Uterus (tissue), 2 donors: ENCODE measurements around the gene TMEM51.

Experiments
- POLR2A ChIP-seq, 2 donors: fragments of 450-650 bp; IDR thresholded peaks; one replicate each; pipeline ENCODE4 v1.6.1; 2016; ENCODE audit warnings: antibody characterized with exemption in 2 of 2, mild to moderate bottlenecking in 1 of 2, moderate library complexity in 1 of 2
- TF ChIP-seq, protein P1 (sequence below), 4 experiments: fragments of 200-600 bp in 2 of 4; fragments of 450-650 bp in 2 of 4; sonication (generic) in 2 of 4; IDR thresholded peaks; one replicate each; pipeline ENCODE4 v1.5.1; 2016 to 2019; ENCODE audit warnings: antibody characterized with exemption in 4 of 4, mild to moderate bottlenecking in 2 of 4, moderate library complexity in 1 of 4

DNA sequence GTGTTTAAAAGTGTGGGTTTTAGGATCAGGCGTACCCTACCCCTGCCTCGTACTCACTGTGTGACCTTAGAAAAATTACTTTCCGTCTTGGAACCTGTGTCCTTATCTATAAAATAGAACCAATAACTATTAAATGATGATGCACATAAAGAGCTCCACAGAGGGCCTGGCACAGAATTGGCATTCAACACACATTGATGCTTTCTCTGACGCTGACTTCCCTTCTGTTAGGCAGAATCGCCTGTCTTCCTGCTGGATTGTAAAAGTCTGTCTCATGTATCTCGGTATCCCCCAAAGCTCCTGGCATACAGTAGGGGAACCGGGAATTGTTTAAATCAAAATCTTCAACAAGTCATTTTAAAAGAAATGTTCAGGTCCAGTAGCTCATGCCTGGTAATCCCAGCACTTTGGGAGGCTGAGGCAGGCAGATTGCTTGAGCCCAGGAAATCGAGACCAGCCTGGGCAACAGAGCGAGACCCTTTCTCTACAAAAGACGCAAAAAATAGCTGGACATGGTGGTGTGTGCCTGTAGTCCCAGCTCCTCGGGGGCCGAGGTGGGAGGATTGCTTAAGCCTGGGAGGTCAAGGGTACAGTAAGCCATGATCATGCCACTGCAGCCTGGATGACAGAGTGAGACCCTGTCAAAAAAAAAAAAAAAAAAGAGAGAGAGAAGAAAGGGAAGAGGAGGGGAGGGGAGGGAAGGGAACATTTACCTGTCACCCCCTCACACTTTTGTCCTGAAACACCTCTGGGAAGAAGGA lies 52.2 kb downstream of the TMEM51 start:
- TF ChIP-seq, protein P1, sequence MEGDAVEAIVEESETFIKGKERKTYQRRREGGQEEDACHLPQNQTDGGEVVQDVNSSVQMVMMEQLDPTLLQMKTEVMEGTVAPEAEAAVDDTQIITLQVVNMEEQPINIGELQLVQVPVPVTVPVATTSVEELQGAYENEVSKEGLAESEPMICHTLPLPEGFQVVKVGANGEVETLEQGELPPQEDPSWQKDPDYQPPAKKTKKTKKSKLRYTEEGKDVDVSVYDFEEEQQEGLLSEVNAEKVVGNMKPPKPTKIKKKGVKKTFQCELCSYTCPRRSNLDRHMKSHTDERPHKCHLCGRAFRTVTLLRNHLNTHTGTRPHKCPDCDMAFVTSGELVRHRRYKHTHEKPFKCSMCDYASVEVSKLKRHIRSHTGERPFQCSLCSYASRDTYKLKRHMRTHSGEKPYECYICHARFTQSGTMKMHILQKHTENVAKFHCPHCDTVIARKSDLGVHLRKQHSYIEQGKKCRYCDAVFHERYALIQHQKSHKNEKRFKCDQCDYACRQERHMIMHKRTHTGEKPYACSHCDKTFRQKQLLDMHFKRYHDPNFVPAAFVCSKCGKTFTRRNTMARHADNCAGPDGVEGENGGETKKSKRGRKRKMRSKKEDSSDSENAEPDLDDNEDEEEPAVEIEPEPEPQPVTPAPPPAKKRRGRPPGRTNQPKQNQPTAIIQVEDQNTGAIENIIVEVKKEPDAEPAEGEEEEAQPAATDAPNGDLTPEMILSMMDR (IDR thresholded peaks at IDR 0.05), result no peak
- TF ChIP-seq POLR2A (IDR thresholded peaks at IDR 0.05), result no peak
